Aorta (tissue), 5 donors: ENCODE data around the gene ZNF275. TPM values are rescaled to one million over a fixed set of nuclear protein-coding genes. Genes with fewer than 3 reads are reported as not detected.
"Not testable (repeated sequence)": the region's sequence is repeated elsewhere in the genome, so short reads cannot be mapped to it uniquely, and the experiment has no call there.

ENCODE experiments used
- ATAC-seq: fragments of 200-7000 bp; cut with Tn5 transposase; one replicate; pipeline ENCODE4 v1.9.1; 2022; ENCODE audit warnings: moderate library complexity; ENCODE audit not compliant: low FRiP score
- DNase-seq, 2 donors: peaks; one replicate each; pipeline ENCODE4 v3.0.0-alpha.2; 2020
- H3K27ac ChIP-seq, 2 donors: one replicate each; pipeline ENCODE4 v1.5.1; 2013; ENCODE audit warnings: low read length in 2 of 2, mild to moderate bottlenecking in 2 of 2, moderate library complexity in 2 of 2, control low read depth in 1 of 2, inconsistent platforms in 1 of 2, low read depth in 1 of 2
- H3K27me3 ChIP-seq, 2 donors: one replicate each; pipeline ENCODE4 v1.6.1; 2013; ENCODE audit warnings: control low read depth in 1 of 2, low read length in 1 of 2, mild to moderate bottlenecking in 1 of 2, moderate library complexity in 1 of 2; ENCODE audit not compliant: insufficient read depth in 2 of 2, control insufficient read depth in 1 of 2
- H3K36me3 ChIP-seq, 2 donors: one replicate each; pipeline ENCODE4 v1.6.1; 2013; ENCODE audit warnings: control low read depth in 1 of 2, low read length in 1 of 2, mild to moderate bottlenecking in 1 of 2; ENCODE audit not compliant: insufficient read depth in 2 of 2, control insufficient read depth in 1 of 2
- H3K4me1 ChIP-seq, 2 donors: one replicate each; pipeline ENCODE4 v1.6.1; 2013; ENCODE audit warnings: low read length in 2 of 2, control low read depth in 1 of 2, mild to moderate bottlenecking in 1 of 2, moderate library complexity in 1 of 2; ENCODE audit not compliant: insufficient read depth in 2 of 2, control insufficient read depth in 1 of 2
- H3K4me3 ChIP-seq, 2 donors: one replicate each; pipeline ENCODE4 v1.5.1; 2013; ENCODE audit warnings: low read length in 2 of 2, control low read depth in 1 of 2, mild to moderate bottlenecking in 1 of 2
- H3K9me3 ChIP-seq: one replicate; pipeline ENCODE4 v1.6.1; 2013; ENCODE audit warnings: mild to moderate bottlenecking, low read length; ENCODE audit not compliant: control insufficient read depth
- WGBS, 2 donors: extraction: QIAGEN DNeasy Blood & Tissue Kit; methylation state at CpG; one replicate each; pipeline ENCODE4 v1.1.7; 2013; 5-methylcytosine and 5-hydroxymethylcytosine counted together
- intact Hi-C, 2 donors: fragments of 100-400 bp; cut with DNase I; formaldehyde crosslinking; loops; one replicate each; pipeline versions ENCODE4 v1.14.2 to v1.15.0; 2022
- polyA plus RNA-seq, 2 donors: library from polyadenylated mRNA; stranded (reverse); fragments of 200-250 nt; gene quantifications; one replicate each; pipeline ENCODE4 v1.2.3, GENCODE V29; 2013
- total RNA-seq, 2 donors: library from RNA; stranded (reverse); fragmentation: NEBNext Ultra II Directional; extraction: Animal tissue kit (Norgen Biotek cat#: 25700); gene quantifications; one replicate each; pipeline ENCODE4 v1.2.1, GENCODE V29; 2021
- donor health status: healthy with polysubstance abuse.
- donor health status: Bipolar disorder and iron deficiency.
- donor health status: DM: no; HTN: no; CAD: no.
- donor health status: DM: no; HTN: no; CAD: no.
- donor health status: DM: yes; HTN: yes; CAD: no.

Gene ZNF275
- total and polyA plus RNA-seq, 4 donors: 2.6 to 13.7 (median 7.4) TPM

- no peak overlapping the region for H3K4me3 ChIP-seq
- DNase-seq (no peak), ATAC-seq (no peak)
- H3K4me1 ChIP-seq: no peaks in the 10 kb centered on the region
- no peaks in the 10 kb centered on the region for H3K9me3 ChIP-seq
- no peaks in the 10 kb centered on the region for H3K36me3 ChIP-seq
- no peaks in the 10 kb centered on the region for H3K27me3 ChIP-seq
- H3K27ac ChIP-seq: no peak overlapping the region
- intact Hi-C loops: no loop called here
- WGBS, 2 donors: 82 to 89% methylated on average over 5 of the region's 5 CpGs
These were observed 52.1 kb downstream of the ZNF275 start for GRCh38 chrX:153386097-153386496.

GRCh38 chrX:153387345-153387744, 53.4 kb downstream of the ZNF275 start:
- intact Hi-C loops: no loop called here
- Histone ChIP-seq H3K9me3 (no peaks in the 10 kb centered on the region), H3K4me3 (no peak overlapping the region), H3K27me3 (no peaks in the 10 kb centered on the region), H3K4me1 (no peaks in the 10 kb centered on the region), H3K36me3 (no peaks in the 10 kb centered on the region), H3K27ac (no peak overlapping the region)
- no peak for DNase-seq
- peak; percentile 44 for ATAC-seq
- WGBS, 2 donors: 73 to 78% methylated on average over 5 of the region's 5 CpGs

- no peak overlapping the region for H3K27ac ChIP-seq
- H3K27me3 ChIP-seq: no peaks in the 10 kb centered on the region
- no peak overlapping the region for H3K4me3 ChIP-seq
- ATAC-seq (peak; percentile 11), DNase-seq (no peak)
- WGBS, 2 donors: 79 to 89% methylated on average over 10 of the region's 10 CpGs
- intact Hi-C loops: no loop called here
- H3K36me3 ChIP-seq: no peaks in the 10 kb centered on the region
- no peaks in the 10 kb centered on the region for H3K4me1 ChIP-seq
- no peaks in the 10 kb centered on the region for H3K9me3 ChIP-seq
These were observed 54.2 kb downstream of the ZNF275 start for GRCh38 chrX:153387987-153388721.

GRCh38 chrX:153388722-153389459, 54.9 kb downstream of the ZNF275 start:
- H3K36me3 ChIP-seq: no peaks in the 10 kb centered on the region
- H3K27ac ChIP-seq: no peak overlapping the region
- ATAC-seq (no peak), DNase-seq (no peak)
- H3K4me1 ChIP-seq: no peaks in the 10 kb centered on the region
- H3K9me3 ChIP-seq: no peaks in the 10 kb centered on the region
- WGBS, 2 donors: 90 to 91% methylated on average over 14 of the region's 14 CpGs
- no peak overlapping the region for H3K4me3 ChIP-seq
- H3K27me3 ChIP-seq: no peaks in the 10 kb centered on the region
- intact Hi-C loops: no loop called here

- WGBS, 2 donors: 98% methylated on average over 6 of the region's 6 CpGs
These were observed 55.5 kb downstream of the ZNF275 start for GRCh38 chrX:153389460-153389768.

GRCh38 chrX:153392642-153393321, 58.8 kb downstream of the ZNF275 start:
- H3K36me3 ChIP-seq: no peaks in the 10 kb centered on the region
- 80 to 83% methylated on average over 16 of the region's 16 CpGs for WGBS, 2 donors
- no peaks in the 10 kb centered on the region for H3K9me3 ChIP-seq
- no peak overlapping the region for H3K27ac ChIP-seq
- intact Hi-C loops: no loop called here
- H3K27me3 ChIP-seq: no peaks in the 10 kb centered on the region
- DNase-seq: no peak
- ATAC-seq: no peak
- no peaks in the 10 kb centered on the region for H3K4me1 ChIP-seq
- no peak overlapping the region for H3K4me3 ChIP-seq

More at GRCh38 chrX:153389460-153389768, 55.5 kb downstream of the ZNF275 start:
- DNase-seq, intact Hi-C loops, H3K36me3 ChIP-seq, H3K4me3 ChIP-seq, H3K27ac ChIP-seq, ATAC-seq, H3K4me1 ChIP-seq, H3K9me3 ChIP-seq, H3K27me3 ChIP-seq: not testable (repeated sequence)

GRCh38 chrX:153394612-153395011, 60.7 kb downstream of the ZNF275 start:
- 55 to 62% methylated on average over 13 of the region's 13 CpGs for WGBS, 2 donors
- intact Hi-C loops: no loop called here
- H3K36me3 ChIP-seq: no peaks in the 10 kb centered on the region
- H3K4me1 ChIP-seq: no peaks in the 10 kb centered on the region
- H3K27ac ChIP-seq: no peak overlapping the region
- H3K9me3 ChIP-seq: no peaks in the 10 kb centered on the region
- no peaks in the 10 kb centered on the region for H3K27me3 ChIP-seq
- ATAC-seq (no peak), DNase-seq (no peak)
- no peak overlapping the region for H3K4me3 ChIP-seq

- 88 to 90% methylated on average over 26 of the region's 26 CpGs for WGBS, 2 donors
These were observed 61.8 kb downstream of the ZNF275 start for GRCh38 chrX:153395613-153396319.

More at GRCh38 chrX:153395613-153396319, 61.8 kb downstream of the ZNF275 start:
- no peak for DNase-seq
- H3K27me3 ChIP-seq: no peaks in the 10 kb centered on the region
- H3K4me1 ChIP-seq: no peaks in the 10 kb centered on the region
- H3K9me3 ChIP-seq: no peaks in the 10 kb centered on the region
- no peak for ATAC-seq
- H3K4me3 ChIP-seq: no peak overlapping the region
- intact Hi-C loops: no loop called here
- no peaks in the 10 kb centered on the region for H3K36me3 ChIP-seq
- no peak overlapping the region for H3K27ac ChIP-seq
